ENCODE measurements around the gene EDAR.

EDAR gene

DNA sequence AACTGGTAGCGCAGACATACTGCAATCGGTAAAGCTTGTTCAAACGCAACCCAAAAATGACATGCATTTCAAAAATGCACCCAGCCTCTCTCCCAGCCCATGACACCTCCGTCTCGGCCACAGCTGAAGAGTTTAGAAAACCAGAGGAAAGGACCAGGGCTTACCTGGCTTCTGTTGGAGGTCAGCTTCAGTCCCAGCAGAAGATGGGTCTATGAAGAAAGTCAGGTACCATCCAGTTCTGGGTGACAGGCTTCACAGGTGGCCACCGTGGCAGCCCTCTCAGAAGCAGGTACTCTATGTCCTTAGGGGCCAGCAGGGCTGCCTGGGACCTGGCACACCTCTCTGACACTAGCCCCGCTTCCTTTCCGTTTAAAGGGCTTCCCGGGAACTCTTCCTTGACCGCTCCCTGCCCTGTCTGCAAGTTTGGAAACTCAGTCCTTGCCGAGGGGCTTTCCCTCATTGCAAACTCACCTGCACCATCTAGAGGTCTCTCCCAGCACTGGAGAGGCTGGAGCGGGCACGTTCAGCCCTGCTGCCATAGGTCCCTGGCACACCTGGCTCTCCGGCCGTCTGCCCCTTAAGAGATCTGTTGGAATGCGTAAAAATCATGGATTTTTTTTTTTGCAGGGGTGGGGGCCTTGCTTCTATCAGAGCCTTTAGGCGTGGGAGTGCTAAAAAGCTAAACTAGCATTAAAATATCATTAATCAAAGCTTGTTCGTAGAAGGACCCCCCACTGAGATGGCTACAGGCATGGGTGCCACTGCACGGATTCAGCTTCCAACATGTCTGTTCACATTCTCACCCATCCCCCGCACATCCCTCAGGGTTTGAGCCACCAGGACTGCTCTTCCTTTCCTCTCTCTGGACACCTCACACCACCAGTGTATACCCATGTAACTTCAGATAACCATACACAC lies at the start of gene EDAR:
TSS of gene EDAR (minus strand) at position 425 of the 918 bp plus-strand sequence. CDS start 58,206 bp downstream, outside the sequence.
- peak; percentile 18 for DNase-seq

DNA sequence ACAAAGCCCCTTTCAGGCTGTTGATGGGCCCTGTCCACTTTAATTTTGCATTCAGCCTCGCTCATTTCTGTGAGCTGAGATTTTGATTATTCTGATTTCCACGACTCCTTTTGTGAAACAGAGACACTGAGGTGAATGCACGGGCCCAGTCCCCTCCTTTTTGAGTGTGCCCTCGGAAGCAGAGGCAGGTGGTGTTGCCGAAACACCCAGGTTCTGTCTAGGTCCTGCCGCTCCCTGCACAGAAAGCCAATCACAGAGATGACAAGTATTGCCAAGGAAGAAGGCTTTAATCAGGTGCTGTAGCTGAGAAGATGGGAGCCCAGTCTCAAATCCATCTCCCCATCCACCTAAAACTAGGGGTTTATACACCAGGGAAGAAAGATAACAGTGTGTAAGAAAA lies 44.2 kb upstream of the EDAR start:
- no peak for DNase-seq

DNA sequence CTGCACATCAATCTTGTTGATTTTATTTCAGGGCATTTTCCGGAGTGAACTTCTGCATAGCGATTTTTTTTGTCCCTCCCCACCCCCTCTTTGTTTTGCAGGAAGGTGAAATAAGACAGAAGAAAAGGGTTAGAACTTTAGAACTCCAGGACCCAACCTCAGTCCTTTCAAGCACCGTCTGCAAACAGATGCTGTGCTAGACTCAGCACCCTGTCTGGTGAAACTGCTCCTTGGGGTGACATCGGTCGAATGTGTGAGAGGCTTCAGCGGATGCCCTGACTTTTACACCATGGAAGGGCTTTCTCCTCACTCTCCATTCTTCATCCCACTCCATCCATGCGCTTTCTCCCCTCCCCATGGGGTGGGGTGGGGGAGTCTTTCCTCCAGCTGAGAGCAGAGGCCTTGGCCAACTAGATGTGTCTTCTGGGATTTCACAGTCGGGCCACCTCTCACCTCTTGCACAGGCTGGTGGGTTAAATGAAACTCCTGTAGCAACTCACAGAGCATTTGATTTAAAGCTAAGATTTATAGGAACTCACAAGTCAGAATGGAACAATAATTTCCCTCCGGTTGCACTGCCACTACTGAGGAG lies 43.3 kb upstream of the EDAR start:
- DNase-seq = no peak

GRCh38 chr2:109031476-109032228 lies 42.6 kb upstream of the EDAR start:
- DNase-seq = no peak

- DNase-seq = no peak
Observed at GRCh38 chr2:109030870-109031475, 42.0 kb upstream of the EDAR start.

- DNase-seq = no peak
Observed at GRCh38 chr2:109029490-109030201, 40.6 kb upstream of the EDAR start.

DNA sequence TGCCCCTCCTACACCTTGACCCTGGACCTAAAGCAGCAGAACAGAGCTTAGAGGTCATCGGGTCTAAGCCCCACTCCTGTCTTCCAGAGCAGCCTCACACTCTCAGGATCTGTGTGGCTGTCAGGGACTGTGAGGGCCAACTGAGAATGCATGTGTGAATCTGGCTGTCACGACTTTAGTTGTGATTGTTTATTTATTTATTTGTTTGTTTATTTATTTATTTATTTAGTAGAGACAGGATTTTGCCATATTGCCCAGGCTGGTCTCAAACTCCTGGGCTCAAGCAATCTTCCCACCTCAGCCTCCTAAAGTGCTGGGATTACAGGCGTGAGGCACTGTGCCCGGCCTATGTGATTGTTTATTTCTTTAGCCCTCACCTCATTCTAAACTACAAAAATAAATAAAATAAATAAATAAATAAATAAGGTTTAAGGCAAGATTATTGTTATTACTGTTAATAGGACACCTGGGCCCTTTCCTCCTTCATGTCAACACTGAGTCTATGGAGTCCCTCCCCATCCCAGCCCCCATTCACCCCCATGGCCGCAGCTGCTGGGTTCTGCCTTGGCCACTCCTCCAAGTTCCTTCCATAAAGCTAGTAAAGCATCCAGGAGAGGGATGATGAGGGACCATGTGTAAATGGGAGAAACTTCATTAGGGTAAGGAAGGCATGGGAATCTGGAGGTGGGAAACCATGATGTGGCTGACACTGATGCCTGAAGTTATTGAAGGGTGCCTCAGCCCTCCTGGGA lies 39.9 kb upstream of the EDAR start:
- no peak for DNase-seq

- DNase-seq = no peak
Observed at GRCh38 chr2:109028277-109028676, 39.3 kb upstream of the EDAR start.

- no peak for DNase-seq
Observed at GRCh38 chr2:109027702-109028101, 38.7 kb upstream of the EDAR start.

GRCh38 chr2:109024477-109024876 lies 35.5 kb upstream of the EDAR start:
- DNase-seq = no peak

DNA sequence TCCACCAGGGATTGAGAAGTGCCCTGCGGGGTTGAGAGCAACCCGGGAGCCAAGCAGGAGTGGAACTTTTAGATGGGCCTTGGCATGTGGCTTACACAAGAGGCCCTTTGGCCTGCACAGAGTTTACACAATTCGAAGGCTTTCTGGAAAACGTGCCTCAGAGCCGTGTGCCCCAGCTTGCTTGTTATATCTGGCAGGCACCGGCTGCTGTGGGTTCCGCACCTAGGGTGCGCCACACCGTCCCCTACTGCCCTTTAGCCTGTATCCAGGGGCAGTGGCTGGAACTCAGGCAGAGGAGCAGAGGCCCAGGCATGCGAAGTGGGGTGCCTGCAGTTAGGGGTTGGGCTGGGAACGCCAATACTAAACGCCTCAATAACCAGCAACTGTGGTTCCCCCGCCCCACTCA lies 32.9 kb upstream of the EDAR start:
- DNase-seq = no peak

DNA sequence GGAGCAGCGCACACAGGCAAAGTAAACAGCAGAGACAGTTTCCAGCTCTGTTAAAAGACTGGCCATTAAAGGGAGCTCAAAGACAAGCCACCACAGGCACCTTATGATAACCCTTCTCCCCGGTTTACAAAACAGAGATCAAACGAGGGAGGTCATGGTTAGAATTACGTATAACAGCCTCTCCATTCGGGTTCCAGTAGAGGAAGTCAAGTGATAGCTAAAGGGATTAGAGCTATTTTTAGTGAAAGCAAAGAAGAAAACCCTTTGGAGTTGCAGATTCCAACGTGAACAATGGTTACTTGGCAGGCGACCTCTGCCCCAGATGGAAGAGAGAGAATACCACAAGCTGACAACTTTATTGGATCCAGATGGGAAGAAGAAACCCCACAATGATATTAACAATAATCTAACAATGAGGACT lies 31.2 kb upstream of the EDAR start:
- no peak for DNase-seq

DNA sequence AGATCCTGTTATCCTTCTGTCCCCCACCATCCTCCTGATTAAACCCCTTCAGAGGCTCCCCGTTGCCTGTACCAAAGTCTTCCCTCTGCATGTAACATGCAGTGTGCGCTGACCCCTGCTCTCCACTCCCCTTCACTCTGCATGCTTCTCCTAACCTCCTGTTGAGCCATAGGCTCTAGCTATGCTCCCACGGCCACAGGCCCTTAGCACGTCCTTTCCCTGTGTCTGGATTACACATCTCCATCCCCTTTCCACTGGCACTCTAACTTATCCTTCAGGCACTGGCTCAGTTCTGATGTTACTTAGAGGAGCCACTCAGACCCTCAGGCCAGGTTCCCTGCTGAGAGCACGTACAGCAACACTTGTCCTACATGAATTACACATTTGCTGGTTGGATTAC lies 29.4 kb upstream of the EDAR start:
- no peak for DNase-seq

GRCh38 chr2:109017017-109017416 lies 28.0 kb upstream of the EDAR start:
- DNase-seq = no peak

DNA sequence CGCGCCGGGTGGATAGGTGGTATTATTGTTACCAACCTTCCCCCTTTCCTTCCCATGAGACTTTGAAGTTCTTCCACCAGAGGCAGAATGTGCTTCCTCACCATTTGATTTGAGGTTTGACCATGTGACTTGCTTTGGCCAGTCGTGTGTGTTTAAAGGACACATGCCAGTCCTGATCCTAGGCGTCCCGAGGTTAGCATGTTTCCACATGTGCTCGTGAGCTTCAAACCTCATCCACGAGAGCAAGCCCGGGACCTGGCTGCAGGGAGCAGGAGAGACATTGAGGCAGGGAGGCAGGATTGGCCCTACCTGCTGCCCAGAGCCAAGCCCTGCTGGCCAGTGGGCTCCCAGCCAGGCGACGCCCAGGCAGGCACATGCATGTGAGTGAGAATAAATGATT lies 27.4 kb upstream of the EDAR start:
- DNase-seq = no peak

DNA sequence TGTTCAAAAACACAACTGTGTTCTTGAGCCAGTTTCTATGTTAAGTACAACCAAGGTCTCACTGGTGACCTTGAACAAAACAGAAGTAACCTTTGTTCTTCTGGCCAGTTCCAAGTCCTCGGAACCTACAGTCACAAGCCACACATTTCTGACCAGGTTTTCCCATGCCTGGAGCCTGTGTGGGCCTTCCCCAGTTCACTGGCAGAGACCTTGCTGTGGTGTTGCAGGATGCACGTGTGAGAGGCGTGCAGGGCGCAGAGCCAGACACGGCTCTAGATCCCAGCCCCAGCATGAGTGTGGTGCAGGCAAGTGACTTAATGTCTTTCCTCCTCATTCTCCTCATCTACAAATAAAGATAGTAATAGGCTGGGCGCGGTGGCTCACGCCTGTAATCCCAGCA lies 25.5 kb upstream of the EDAR start:
- no peak for DNase-seq

DNA sequence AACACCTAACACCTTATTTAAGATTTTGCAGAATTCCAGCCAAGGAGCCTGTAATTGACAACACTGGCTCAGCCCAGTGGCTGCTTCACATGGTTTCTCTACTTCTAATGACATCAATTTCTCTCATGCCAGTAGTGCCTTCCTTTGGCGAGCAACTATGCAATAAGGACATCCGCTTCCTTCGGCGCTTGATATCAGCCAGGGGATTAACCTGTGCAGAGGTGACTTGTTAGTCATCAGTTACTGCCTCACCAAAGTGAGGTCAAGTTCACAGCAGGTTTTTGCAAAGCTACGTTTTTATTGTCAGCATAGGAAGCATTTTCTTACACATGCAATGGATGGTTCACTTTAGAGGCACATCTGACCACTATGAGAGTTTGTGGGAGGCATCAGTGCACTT lies 24.0 kb upstream of the EDAR start:
- no peak for DNase-seq

DNA sequence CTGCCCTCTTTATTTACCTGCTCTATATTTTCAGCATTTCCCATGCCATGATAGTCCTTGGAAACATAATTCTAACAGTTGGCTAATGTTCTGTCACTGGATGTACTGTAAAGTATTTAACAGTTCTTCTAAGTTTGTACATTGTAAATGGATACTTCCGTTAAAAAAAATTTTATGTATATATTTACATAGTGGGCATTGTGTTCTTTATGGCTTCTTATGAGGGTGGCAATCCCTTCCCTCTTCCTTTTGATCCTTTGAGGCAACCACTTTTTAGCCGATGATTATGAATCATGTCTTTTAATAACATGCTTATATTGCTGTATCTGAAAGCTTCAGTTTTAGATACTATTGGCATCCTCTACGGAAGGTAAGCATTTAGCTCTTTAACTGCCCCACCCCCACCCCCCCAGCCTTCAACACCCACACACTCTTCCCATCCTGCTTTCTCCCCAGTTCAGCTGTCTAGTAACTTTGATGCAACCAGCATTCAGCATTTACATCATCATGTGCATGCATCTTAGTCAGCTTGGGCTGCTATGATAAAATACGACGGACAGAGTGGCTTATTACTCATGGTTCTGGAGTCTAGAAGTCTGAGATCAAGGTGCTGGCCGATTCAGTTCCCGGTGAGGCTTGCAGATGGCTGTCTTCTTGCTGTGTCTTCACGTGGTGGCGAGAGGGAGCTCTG lies 21.0 kb upstream of the EDAR start:
- no peak for DNase-seq

DNA sequence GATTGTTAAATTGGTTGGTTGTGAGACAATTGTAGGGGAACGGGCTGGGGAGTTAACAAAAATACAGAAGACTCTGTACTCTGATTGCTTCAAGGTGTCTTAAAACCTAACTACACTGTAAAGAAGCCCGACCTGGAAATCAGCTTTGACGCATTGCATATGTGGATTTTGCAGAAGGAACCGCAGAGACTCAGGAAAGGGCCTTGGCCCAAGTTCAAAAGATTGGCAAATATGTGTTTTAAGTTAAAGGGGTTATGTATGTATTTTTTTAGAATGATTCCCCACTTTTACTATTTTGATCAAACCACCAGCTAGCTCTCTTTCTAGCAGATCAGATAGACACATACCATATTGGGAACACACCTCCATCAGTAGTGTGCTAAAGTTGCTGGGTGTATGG lies 18.0 kb upstream of the EDAR start:
- DNase-seq = no peak

GRCh38 chr2:109005686-109006204 lies 16.7 kb upstream of the EDAR start:
- no peak for DNase-seq

- no peak for DNase-seq
Observed at GRCh38 chr2:109001201-109001600, 12.2 kb upstream of the EDAR start.
